ENCODE data around the gene UNCX.

Gene UNCX

DNA sequence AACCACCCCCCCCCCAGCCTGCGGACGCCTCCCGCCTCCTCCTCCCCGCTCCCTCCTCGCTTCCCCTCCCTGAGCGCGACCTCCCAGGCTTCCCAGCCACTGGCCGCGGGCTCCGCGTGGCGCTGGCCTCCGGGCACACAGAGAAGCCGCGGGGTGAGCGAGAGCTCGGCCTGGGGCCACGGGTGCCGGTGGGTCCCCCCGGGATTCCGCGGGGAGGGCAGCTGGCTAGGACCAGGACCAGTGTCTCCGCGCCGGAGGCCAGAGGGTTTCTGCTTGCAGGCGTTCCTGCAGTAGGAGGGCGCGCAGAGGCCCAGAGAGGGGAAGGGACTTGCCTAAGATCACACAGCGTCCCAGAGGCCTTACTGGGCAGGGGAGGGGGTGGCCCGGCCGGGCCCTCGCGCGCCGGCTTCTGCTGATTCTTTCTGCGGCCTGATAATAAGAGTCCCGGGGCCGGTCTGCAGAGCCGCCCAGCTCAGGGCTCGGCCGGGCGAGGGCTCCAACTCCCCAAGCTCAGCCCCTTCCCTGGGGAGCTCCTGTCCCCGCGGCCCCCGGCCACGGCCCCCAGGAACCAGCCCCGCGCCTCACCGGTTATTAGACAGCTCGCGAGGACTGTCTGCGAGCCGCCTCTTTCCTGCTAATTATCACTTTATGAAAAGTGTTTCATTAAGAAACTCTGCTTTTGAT, 10.1 kb downstream of the UNCX start:
- no peak for DNase-seq (ENCODE audit: low spot score)
- FAIRE-seq = no peak

DNA sequence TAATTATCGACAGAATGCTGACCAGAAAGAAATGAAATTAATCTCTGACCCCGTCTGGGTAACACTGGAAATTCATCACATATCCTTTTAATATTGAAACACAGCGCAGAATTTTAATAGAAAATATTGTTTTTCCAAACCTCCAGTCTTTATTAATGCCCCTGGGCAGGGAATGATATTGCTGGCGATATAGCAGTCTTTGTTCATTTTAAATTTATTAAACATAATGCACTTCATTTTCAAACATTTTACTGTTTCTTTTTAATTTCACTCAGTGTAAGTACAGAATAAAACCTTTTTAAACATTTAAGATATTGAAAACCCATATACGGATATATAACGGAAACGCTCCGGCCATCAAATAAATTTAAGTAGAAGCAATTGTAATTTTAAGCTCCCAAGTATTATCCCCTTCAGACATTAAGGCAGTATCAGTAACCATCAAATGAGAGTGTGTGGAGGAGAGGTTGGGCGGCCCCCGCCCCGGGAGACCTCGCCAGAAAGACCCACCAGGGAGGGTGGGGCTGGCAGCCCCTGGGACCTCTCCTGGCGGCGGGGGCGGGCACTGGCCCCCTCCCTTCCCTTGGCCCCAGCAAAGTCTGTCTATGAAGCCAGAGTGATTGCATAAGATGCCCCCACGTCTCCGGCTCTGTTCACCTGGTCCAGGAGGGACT, 10.8 kb downstream of the UNCX start:
- FAIRE-seq (no peak), DNase-seq (ENCODE audit: low spot score) (no peak)

DNA sequence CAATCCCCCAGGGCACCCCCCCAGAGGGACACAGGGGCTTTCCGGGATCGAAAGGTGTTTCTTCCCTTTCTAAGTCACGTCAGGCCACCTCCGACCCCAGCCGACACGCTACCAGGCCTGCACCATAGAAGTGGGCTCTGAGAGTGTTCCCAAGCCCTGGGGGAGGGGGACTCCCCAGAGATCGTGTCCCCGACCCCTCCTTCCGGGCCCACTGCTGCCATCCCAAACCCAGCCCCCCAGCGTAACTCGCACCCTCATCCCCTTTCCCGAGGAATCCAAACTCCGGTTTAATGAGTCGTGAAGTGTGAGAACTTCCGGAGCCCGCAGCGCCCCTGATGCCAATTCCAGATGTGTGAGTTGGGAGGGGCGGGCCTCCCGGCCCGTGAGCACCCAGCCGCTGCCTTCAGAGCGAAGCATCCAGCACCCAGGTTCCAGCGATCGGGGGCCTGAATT, 11.3 kb downstream of the UNCX start:
- DNase-seq (ENCODE audit: low spot score) (no peak), FAIRE-seq (no peak)

DNA sequence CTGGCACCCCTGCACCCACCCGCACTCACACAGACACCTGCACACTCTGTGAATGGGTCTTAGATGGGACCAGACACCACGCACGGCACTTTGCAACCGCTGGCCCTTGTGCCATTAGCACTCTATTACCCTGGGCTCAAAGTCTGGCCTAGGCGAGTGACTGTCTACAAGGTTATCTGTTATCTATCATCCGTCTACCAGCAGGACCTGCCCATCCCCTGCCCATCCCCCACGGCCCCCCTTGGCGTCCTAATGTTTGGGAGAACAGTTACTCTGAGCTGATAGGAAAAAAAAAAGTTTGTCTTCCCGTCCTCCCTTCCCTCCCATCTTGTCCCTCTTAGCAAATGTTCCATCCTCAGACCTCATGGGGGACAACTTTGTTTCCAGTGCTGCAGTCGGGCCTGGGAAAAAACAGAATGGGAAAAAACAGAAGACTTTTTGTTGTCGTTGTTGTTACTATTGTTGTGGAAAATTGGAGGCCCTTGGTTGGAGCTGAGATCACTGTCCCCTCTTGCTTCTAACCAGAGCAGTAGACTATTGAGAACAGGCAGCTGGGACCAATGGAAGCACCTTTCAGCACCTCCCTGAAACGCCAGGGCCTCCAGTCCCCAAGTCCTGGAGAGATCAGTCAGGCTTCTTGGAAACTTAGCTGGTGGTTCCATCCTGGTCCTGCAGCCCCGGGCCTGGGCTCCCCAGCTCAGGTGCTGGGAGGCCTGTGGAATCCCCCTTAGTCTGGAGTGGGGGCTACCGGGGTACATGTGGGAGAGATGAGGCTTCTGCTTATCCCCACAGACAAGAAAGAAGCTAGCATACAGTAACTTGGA, 12.2 kb downstream of the UNCX start:
- no peak for DNase-seq (ENCODE audit: low spot score)
- FAIRE-seq = no peak

DNA sequence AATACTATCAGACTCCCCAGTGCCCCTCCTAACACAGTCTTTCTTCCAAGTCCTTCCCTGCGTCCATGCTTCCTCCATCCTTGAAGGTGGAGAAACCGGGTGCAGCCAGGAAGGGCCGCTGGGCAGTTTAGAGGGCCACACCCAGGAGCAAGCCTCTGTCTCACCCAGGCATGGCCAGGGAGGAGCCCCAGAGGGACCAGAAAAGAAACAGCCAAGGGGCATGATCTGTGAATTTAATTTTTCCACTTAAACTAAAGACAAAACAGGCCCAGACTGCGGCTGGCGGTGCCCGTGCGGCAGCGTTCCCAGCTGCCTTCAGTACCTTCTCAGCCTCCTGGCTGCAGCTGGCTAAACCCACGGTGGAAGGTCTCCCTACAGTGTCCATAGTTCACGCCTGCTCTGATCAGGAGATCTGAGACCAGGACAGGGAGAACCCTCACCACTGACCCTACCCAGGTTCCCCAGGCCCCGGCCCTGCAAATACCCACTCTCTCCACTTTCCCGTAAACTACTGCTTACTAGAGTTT, 12.9 kb downstream of the UNCX start:
- FAIRE-seq (no peak), DNase-seq (ENCODE audit: low spot score) (no peak)

DNA sequence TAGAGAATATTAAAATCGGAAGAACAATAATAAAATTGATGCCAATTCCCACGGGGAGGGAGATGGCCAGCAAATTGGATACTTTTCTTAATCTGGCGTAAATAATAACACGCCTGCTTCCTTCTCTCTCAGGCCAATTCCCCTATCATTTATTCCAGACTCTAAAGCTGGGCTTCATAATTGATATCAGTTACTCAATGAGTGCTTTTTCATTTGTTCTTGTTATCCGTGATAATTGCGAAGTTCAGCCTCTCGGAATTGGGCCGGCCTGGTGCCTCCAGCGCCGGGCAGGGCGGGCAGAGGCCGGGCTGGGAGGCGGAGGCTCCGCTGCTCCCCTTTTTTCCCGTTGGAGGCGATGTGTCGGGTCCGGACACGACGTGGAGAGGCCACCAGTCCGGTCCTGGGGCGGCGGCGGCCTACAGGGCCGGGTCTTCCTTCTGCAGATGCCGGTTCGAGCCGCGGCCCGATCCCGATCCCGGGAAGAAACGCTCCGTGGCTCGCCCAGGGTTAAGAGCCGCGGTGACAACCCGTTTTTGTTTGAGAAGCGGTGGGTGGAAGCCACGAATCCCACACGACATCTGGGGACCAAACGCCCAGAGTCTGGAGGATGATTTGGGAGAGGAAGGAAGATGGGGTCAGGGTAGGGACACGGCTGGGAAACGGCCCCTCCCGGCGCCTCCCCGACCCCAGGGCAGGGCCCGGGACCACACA, 13.6 kb downstream of the UNCX start:
- no peak for DNase-seq (ENCODE audit: low spot score)
- no peak for FAIRE-seq

DNA sequence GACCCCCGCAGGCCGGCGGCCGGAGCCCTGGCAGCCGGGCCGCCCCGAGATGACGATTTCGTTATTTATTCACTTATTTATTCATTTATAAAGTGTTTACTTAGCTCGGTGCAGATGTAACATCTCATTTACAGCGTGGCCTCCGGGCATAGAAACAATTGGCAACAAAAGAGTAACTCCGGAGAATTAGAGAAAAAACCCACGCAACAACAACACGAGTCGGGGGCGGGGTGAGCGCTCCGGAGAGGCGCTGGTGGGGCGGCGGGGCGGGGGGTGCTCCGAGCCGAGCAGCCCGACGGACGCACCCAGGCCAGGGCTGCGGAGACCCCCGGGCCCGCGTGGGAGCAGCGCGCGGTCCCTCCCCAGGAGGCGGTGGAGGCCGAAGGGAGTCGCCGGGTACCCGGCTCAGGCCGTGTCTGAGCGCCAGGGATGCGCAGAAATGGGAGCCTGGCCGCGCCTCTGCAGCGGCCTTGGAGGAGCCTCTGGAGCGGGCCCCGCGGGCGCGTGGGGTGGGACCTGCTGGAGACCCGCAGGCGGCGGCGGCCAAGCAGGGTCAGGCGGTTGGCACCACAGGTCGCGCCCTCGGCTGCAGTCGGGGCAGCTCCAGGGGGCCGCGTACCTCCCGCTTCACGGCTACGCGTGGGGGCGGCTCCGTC, 14.3 kb downstream of the UNCX start:
- DNase-seq (ENCODE audit: low spot score) = no peak
- FAIRE-seq = no peak

DNA sequence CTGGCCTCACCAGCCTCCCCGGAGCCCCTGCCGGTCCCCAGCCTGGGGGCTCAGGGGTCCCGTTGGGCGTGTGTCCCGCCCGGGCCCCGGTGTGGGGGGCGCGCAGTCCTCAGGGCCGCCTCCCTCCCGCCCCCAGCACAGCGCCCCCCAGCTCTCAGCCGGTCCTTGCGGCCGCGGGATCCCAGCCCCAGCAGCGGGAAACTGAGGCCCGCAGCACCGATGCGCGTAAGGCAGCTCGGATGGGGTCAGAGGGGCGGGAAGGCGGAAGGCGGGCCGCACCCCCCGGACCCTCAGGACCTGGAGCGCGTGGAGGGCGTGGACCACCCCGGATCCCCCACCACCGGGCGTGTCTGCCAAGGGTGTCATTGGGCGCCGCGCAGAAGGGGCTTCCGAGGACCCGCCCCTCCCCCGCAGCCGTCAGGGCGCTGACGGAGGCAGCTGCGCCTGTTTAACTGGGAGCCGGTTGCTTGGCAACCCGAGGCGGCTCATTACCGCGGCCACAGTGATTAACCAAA, 14.9 kb downstream of the UNCX start:
- FAIRE-seq = no peak
- DNase-seq (ENCODE audit: low spot score) = no peak

DNA sequence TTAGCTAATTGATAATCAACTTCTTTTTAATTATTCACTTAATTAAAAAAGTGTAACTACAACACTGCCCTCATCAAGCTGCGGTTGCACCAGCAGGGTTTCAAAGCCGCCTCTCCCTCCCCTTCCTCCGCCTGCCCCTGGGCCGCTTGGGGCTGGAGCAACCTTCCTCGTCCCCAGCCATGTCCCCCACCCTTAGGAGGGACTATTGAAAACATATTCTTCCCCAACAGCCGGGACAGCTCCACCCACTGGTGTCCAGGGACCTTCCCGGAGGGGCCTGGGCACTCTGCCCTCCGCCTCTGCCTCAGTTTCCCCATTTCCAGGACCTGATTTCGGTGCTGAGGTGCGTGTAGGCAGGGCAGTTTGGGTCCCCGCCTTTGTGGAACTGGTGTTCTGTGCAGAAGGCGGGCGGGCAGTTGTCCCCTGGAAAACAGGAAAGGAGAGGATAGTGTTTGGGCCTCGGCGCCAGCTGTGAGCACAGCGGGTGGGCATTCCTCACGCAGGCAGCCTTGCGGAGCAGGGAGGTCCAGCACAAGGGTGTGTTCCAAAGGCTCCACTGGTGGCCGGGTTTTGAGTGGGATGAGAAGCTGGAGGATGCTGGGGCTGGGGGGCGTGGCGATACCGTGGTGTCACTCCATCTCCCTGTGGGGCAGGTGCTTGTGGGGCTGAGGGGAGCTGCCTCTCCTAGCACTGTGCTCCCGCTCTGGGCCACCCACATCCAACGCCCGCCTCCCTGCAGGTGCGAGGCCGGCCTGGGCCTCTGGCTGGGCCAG, 15.7 kb downstream of the UNCX start:
- DNase-seq (ENCODE audit: low spot score) = no peak
- no peak for FAIRE-seq

DNA sequence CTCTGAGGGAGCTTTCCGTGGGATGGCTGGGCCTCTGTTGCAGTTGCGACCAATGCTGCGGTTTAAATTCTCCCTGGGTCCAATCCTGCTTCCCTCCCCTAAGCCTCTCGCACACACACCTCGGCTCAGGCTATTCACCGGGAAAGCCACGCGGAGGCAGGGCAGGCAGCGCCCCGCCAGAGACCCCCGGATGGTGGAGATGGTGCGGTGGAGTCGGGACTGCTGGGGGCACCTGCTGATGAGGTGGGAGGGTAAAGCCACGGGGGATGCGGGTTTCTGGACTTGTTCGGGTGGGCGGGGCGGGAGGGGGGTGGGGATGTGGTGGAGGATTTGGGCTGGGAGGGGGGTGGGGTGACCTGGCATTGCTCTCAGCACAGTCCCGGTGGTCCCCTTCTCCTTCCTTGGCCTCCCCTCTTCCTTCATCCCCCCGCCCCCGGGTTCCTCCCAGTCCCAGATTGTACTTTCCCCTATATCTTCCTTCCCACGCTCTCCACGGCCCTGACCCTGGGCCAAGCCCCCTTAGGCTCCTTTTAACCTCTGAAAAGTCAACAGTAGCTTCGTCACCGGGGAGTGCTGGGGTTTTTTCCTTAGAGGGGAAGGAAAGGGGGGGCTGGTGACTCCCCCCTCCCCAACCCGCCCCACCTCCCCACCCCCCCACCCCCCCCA, 16.4 kb downstream of the UNCX start:
- DNase-seq (ENCODE audit: low spot score) (no peak), FAIRE-seq (no peak)

DNA sequence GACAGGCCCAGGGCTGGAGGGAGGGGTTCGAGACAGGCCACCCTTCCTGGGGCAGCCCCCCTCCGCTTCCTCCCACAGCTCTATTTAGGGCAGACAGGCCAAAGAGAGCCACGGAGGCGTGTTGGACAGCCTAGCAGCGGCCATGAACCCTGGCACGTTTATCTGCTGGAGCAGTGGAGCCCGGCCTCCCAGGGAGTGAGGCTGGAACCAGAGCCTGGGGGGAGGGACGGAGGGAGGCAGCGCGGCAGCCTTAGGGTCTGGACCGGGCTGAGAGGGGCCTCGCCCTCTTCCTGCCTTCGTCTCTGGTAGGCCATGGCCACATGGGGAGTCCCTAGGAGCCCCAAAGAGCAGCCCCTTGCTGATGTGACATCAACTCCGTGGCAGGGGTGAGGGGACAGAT, 17.1 kb downstream of the UNCX start:
- FAIRE-seq (no peak), DNase-seq (ENCODE audit: low spot score) (no peak)

DNA sequence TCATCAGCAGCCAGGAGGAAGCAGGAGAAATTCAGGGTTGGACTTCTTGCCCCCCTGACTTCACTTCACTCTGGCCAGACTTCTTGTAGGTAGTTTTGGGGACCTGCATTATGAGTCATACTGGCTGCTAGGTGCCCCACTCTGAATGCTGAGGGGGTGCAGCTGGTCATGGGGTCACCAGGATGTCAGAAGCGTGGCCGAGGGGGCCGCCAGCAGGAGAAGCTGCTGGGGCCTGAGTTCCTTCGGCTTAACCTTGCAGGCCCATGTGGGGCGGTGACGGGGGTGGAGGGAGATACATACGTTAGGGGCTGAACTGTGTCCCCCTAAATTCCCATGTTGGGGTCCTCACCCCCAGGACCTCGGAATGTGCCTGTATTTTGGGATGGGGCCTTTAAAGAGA, 18.2 kb downstream of the UNCX start:
- FAIRE-seq = no peak
- DNase-seq (ENCODE audit: low spot score) = no peak

DNA sequence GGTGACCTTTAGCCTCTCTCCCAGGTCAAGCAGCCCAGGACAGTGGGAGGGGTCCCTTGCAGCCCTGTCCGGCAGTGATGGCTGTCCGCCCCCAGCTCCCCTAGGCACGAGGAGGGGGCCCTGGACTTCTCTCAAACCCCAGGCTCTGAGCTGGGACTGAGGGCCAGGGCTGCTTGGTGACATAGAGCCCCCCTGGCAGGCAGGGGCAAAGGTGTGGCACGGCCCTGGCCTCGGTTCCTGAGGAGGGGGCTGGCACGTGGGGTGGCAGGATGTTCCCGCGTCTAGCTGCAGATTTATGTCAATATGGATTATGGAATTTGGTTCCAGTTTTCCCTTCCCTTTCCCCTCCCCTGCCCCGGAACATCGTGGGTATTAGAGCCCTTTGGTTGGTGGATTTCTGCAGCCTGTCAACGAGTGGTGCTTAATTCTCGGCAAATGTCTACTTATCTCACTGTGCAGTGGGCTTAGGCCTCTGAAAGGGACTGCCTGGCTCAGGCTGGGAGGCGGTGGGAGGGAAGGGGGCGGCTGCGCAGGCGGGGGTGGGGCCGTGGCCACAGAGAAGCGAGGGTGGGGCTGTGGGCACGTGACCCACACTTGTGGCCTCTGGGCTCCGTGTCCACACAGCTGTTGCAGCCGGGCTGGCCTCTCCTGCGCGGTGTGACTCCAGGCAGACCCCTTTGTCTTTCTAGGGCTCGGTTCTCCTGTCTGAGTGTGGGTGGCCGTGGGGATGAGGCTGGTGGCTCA, 19.3 kb downstream of the UNCX start:
- no peak for FAIRE-seq
- DNase-seq (ENCODE audit: low spot score) = no peak

DNA sequence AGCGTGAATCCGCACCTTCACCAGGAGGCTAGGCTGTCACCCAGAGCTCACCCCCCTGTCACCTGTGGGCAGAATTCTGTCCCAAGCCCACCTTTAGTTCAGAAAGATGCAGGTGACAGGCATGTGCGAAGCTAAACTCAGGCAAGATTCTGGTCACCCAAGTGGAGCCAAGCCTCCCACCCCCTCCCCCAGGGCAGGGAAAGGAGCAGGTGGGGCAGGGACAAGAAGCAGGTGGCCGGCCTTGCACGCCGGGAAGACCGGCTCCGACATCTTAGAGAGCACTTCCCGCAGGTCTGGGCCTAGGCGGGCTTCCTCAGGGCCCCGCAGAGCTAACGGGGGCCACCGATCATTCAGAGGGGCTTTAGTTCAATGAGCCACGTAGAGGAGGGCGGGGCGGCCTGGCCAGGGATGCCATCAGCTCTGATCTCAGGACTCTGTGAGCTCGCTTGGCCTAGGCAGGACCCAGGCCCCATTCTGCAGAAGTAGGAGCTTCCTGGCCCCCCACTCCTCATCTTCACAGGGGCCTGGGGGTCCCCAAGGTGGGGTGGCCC, 19.9 kb downstream of the UNCX start:
- DNase-seq (ENCODE audit: low spot score) (no peak), FAIRE-seq (no peak)

DNA sequence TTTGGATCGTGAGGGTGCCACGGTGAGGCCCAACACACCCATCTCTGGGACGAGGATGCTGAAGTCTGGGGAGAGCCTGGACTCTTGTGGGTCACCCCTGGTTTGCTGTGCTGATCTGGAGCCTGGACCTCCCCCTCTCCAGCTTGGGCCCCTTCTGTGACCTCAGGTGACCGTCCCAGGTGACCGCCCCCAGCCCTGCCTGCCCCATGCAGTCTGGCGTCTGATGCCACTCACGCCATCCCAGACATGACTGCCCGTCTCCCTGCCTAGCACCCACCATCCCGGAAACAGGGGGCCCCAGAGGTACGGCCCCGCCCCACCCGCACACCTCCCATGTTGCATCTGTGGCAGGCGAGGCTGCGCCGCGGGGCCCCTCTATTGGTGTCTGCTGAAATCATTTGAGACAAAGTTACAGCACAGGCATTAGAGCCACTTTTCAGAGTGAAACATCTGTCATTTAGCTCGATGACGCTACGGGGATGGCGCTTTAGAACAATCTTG, 21.1 kb downstream of the UNCX start:
- FAIRE-seq (no peak), DNase-seq (ENCODE audit: low spot score) (no peak)

DNA sequence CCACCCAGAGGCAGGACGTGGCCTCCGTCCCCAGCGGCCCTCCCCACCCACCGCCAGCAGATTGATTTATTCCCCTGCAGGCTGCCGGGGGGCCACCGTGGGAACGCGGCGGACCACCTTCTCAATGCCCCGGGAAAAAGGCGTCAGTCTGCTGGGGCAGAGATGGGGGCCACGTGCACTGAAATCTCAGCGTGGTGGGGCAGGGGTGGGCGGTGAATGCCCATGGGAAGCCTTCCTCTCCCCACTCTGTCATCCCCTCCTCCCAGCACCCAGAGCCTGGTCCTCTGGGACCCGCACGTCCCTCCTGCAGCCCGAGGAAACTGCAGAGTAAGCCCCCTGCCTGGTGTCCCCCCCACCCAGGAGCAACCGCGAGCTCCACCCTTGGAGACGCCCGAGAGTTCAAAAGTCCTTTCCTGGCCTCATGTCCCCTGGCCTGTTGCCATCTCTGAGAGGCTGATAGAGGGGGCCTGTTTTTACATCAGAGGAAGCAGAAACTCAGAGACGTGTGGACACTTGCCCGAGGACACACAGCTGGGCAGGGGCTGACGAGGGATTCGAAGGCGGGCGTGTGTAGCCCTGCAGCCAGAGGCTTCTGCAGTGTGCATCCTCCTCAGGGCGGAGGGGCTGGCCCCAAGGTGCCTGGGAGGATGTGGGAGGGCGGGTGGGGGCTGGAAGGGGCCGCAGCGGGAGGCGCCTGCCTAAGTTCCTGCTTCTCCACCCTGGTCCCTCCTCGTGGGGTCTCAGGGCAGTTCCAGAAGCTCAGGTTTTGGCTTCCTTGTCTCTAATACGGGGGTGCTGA, 21.8 kb downstream of the UNCX start:
- DNase-seq (ENCODE audit: low spot score) (no peak), FAIRE-seq (no peak)

DNA sequence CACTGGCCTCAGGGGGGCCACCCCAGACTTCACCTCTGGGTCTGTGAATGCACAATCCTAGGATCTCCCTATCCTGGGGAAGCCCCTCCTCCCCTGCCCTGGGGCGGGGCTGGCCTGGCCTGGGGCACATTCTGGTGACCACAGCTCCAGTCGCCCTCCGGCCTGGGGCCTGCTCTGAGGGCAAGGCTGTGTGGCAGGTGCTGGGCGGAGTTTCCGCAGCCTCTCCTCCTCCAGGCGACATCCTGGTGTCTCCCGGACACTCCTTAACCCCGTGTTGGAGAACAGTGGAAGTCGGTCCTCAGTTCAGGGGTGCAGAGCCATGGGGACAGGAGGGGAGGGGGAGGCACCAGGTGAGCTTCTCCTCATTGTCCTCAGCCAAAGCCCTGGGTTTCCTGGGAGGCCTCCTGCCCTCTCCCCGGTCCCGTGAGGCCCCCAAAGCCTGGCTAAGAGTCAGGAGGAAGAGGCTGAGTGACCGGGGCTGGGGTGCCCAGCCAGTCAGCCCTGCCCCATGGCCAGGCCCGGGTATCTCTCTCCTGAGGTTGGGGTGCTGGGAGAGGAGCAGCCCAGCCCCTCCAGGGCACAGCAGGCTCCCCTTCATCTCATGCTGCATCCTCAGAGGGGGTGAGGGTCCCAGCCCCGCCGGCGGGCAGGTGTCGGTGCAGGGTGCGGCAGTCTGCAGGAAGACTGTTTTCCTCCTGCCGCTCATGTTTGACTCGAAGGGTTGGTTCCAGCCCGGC, 22.6 kb downstream of the UNCX start:
- DNase-seq (ENCODE audit: low spot score) = no peak
- no peak for FAIRE-seq
